Endodermal cell (in vitro differentiated cells): ENCODE data around the gene RFLNA. TPM values are rescaled to one million over a fixed set of nuclear protein-coding genes. Genes with fewer than 3 reads are reported as not detected.

Experiments
- DNase-seq: peaks from one replicate; pipeline ENCODE4 v3.0.0-alpha.2; 2017
- H3K27ac ChIP-seq: 2 replicates; pipeline ENCODE4 v1.5.1; 2013; ENCODE audit warnings: mild to moderate bottlenecking, low read depth, low read length, moderate library complexity
- H3K27me3 ChIP-seq: 2 replicates; pipeline ENCODE4 v1.6.1; 2013; ENCODE audit warnings: mild to moderate bottlenecking, low read length, moderate library complexity; ENCODE audit not compliant: insufficient read depth, control insufficient read depth, poor library complexity, severe bottlenecking
- H3K36me3 ChIP-seq: 2 replicates; pipeline ENCODE4 v1.7.0; 2013; ENCODE audit warnings: mild to moderate bottlenecking, low read length, moderate library complexity; ENCODE audit not compliant: control insufficient read depth, insufficient read depth
- H3K4me1 ChIP-seq: one replicate; pipeline ENCODE4 v1.7.0; 2013; ENCODE audit warnings: low read length; ENCODE audit not compliant: control insufficient read depth, insufficient read depth
- H3K4me3 ChIP-seq: 2 replicates; pipeline ENCODE4 v1.5.1; 2013; ENCODE audit warnings: mild to moderate bottlenecking, low read length, moderate library complexity
- H3K9ac ChIP-seq: 2 replicates; pipeline ENCODE4 v1.6.1; 2013; ENCODE audit warnings: mild to moderate bottlenecking, low read length, moderate library complexity; ENCODE audit not compliant: poor library complexity, severe bottlenecking; ENCODE audit errors: extremely low read depth
- H3K9me3 ChIP-seq: 2 replicates; pipeline ENCODE4 v1.6.1; 2013; ENCODE audit warnings: mild to moderate bottlenecking, low read length, moderate library complexity; ENCODE audit not compliant: control insufficient read depth
- H3K27ac Mint-ChIP-seq: 2 replicates; pipeline ENCODE4 v1.8.0; 2020; ENCODE audit warnings: mixed read lengths
- H3K27me3 Mint-ChIP-seq: 2 replicates; pipeline ENCODE4 v1.8.0; 2021; ENCODE audit warnings: mild to moderate bottlenecking, mixed read lengths; ENCODE audit not compliant: insufficient read depth
- H3K36me3 Mint-ChIP-seq: 2 replicates; pipeline ENCODE4 v1.8.0; 2020; ENCODE audit warnings: low read depth, mixed read lengths
- H3K4me1 Mint-ChIP-seq: 2 replicates; pipeline ENCODE4 v1.8.0; 2020; ENCODE audit warnings: mixed read lengths
- H3K4me3 Mint-ChIP-seq: 2 replicates; pipeline ENCODE4 v1.8.0; 2020; ENCODE audit warnings: mild to moderate bottlenecking, moderate library complexity, mixed read lengths
- H3K9me3 Mint-ChIP-seq: 2 replicates; pipeline ENCODE4 v1.8.0; 2020; ENCODE audit warnings: mild to moderate bottlenecking, mixed read lengths
- WGBS, 2 experiments: methylation state at CpG; one replicate each; pipeline versions ENCODE4 v1.1.5 to v1.1.7; 2013; ENCODE audit warnings: missing lambda C conversion rate in 2 of 2, mixed read lengths in 1 of 2; ENCODE audit not compliant: insufficient coverage in 1 of 2, insufficient read length in 1 of 2; 5-methylcytosine and 5-hydroxymethylcytosine counted together
- total RNA-seq, 2 donors: library from RNA; stranded (reverse); fragmentation: NEBNext Ultra II Directional in 1 of 2; extraction: Animal tissue kit (Norgen Biotek cat#: 25700) in 1 of 2; gene quantifications; 2 replicates in 1 of 2; 3 replicates in 1 of 2; pipeline ENCODE4 v1.2.1, GENCODE V29; 2021
- TF ChIP-seq, protein P1 (sequence below): fragments of 200-600 bp; sonication (generic); conservative IDR thresholded peaks from 2 replicates; pipeline ENCODE4 v1.5.0; 2021; ENCODE audit warnings: antibody characterized with exemption, mild to moderate bottlenecking

The RFLNA gene
- total RNA-seq, 2 donors from 2014 or later: 1.2 to 2.0 TPM

- Mint-ChIP-seq H3K4me1 (peaks cover 37% of the 10 kb centered on the region), H3K9me3 (peaks cover 8% of the 10 kb centered on the region), H3K36me3 (peaks cover 8% of the 10 kb centered on the region), H3K27ac (peak overlapping the region; percentile 49), H3K4me3 (peak overlapping the region; percentile 12), H3K27me3 (peaks cover 25% of the 10 kb centered on the region)
- Histone ChIP-seq H3K36me3 (peaks cover 2% of the 10 kb centered on the region), H3K9ac (peak overlapping the region; percentile 37), H3K27me3 (no peaks in the 10 kb centered on the region), H3K4me3 (no peak overlapping the region), H3K9me3 (peaks cover 10% of the 10 kb centered on the region), H3K4me1 (peaks cover 24% of the 10 kb centered on the region), H3K27ac (peak overlapping the region; percentile 2)
- peak; percentile 91 for DNase-seq
- TF ChIP-seq, protein P1, sequence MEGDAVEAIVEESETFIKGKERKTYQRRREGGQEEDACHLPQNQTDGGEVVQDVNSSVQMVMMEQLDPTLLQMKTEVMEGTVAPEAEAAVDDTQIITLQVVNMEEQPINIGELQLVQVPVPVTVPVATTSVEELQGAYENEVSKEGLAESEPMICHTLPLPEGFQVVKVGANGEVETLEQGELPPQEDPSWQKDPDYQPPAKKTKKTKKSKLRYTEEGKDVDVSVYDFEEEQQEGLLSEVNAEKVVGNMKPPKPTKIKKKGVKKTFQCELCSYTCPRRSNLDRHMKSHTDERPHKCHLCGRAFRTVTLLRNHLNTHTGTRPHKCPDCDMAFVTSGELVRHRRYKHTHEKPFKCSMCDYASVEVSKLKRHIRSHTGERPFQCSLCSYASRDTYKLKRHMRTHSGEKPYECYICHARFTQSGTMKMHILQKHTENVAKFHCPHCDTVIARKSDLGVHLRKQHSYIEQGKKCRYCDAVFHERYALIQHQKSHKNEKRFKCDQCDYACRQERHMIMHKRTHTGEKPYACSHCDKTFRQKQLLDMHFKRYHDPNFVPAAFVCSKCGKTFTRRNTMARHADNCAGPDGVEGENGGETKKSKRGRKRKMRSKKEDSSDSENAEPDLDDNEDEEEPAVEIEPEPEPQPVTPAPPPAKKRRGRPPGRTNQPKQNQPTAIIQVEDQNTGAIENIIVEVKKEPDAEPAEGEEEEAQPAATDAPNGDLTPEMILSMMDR: no peak
- 27 to 30% methylated on average over 22 to 25 of the region's 25 CpGs for WGBS, 2 experiments
Measured at GRCh38 chr12:124318278-124319020, 23.6 kb downstream of the RFLNA start.

- WGBS, 2 experiments: 89 to 95% methylated on average over 9 to 10 of the region's 11 CpGs
- Mint-ChIP-seq H3K36me3 (peaks cover 19% of the 10 kb centered on the region), H3K4me3 (no peak overlapping the region), H3K9me3 (peaks cover 19% of the 10 kb centered on the region), H3K27ac (no peak overlapping the region), H3K27me3 (peaks cover 18% of the 10 kb centered on the region), H3K4me1 (peaks cover 37% of the 10 kb centered on the region)
- peak; percentile 48 for DNase-seq
- Histone ChIP-seq H3K27ac (no peak overlapping the region), H3K4me3 (no peak overlapping the region), H3K9me3 (peaks cover 21% of the 10 kb centered on the region), H3K36me3 (peaks cover 12% of the 10 kb centered on the region), H3K9ac (no peak overlapping the region), H3K27me3 (no peaks in the 10 kb centered on the region), H3K4me1 (peaks cover 24% of the 10 kb centered on the region)
- TF ChIP-seq, protein P1: no peak
Measured at GRCh38 chr12:124319368-124320050, 24.6 kb downstream of the RFLNA start.

DNA sequence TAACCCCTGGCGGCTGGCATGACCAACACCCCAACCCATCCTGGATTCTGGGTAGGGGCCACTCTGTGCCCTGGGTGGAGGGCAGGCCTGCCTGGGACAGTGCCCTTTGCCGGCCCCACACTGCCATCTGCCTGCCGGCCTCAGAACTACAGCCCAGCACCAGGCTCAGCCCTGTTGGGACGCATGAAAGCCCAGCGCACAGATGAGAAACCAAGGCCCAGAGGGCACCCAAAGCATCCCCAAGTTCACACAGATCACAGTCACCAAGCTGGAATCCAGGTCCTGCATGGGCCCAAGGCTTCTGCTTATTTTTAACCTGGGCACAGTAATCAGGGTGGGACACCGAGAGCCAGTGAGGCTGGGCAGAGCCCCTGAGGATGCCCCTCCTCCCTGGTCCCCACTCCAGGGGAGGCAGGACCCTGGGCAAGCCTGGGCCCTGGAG lies 26.2 kb downstream of the RFLNA start:
- 43 to 81% methylated on average over 2 to 6 of the region's 6 CpGs for WGBS, 2 experiments

More for the DNA sequence above, 26.2 kb downstream of the RFLNA start:
- H3K27ac ChIP-seq: no peak overlapping the region
- H3K4me3 Mint-ChIP-seq: no peak overlapping the region
- peaks cover 24% of the 10 kb centered on the region for H3K4me1 ChIP-seq
- H3K4me1 Mint-ChIP-seq: peaks cover 30% of the 10 kb centered on the region
- H3K9ac ChIP-seq: no peak overlapping the region
- no peaks in the 10 kb centered on the region for H3K27me3 ChIP-seq
- peaks cover 9% of the 10 kb centered on the region for H3K27me3 Mint-ChIP-seq
- peaks cover 28% of the 10 kb centered on the region for H3K9me3 Mint-ChIP-seq
- H3K9me3 ChIP-seq: peaks cover 24% of the 10 kb centered on the region
- H3K27ac Mint-ChIP-seq: no peak overlapping the region
- no peak overlapping the region for H3K4me3 ChIP-seq
- H3K36me3 Mint-ChIP-seq: peaks cover 28% of the 10 kb centered on the region
- peaks cover 24% of the 10 kb centered on the region for H3K36me3 ChIP-seq
- TF ChIP-seq, protein P1: peak; percentile 97
- peak; percentile 97 for DNase-seq
